ENCODE data around the gene DCANP1.

DNA sequence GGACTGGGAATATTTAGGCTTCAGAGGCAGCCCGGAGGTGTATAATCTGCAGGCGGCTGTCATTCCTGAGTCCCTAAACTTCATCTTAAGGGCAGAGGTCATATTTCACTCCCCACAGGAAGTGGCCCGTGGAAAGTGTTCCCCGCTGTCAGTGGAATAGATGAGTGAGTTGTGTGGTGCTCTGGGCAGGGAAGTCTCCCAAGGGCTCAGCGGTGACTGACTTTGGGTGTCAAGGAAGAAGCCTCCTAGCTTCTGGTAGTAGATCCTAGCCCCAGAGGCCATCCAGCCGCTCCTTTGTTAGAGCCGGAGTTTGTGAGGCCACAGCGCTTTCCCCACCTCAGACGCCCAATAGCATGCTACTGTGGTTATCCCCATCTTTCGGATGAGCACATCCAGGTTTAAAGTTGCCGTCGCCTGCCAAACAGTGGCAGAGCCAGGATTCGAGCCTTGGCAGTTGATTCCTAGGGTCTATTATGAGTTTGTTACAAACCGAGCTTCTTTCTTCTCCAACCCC is 43.9 kb upstream of the DCANP1 start:
- TF ChIP-seq ZFP30 (CRISPR knock-in tag; IDR thresholded peaks at IDR 0.05) (no peak), ZNF8 (CRISPR knock-in tag; IDR thresholded peaks at IDR 0.05) (no peak), ZFP3 (CRISPR knock-in tag; IDR thresholded peaks at IDR 0.05) (no peak), RARB (CRISPR knock-in tag; IDR thresholded peaks at IDR 0.05) (no peak)
- TF ChIP-seq, protein P1, sequence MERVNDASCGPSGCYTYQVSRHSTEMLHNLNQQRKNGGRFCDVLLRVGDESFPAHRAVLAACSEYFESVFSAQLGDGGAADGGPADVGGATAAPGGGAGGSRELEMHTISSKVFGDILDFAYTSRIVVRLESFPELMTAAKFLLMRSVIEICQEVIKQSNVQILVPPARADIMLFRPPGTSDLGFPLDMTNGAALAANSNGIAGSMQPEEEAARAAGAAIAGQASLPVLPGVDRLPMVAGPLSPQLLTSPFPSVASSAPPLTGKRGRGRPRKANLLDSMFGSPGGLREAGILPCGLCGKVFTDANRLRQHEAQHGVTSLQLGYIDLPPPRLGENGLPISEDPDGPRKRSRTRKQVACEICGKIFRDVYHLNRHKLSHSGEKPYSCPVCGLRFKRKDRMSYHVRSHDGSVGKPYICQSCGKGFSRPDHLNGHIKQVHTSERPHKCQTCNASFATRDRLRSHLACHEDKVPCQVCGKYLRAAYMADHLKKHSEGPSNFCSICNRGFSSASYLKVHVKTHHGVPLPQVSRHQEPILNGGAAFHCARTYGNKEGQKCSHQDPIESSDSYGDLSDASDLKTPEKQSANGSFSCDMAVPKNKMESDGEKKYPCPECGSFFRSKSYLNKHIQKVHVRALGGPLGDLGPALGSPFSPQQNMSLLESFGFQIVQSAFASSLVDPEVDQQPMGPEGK (CRISPR knock-in tag; IDR thresholded peaks at IDR 0.05; ENCODE audit: borderline replicate concordance), result no peak

Measured in SK-N-SH treated with all-trans-retinoic acid at 6 μM for 48 hours (cell line).